Kidney glomerular epithelial cell (primary cell): ENCODE results near the gene CARTPT.
A peak's percentile ranks its signal among the peaks of the same experiment; 100 is the strongest.

Experiments used
- DNase-seq: peaks from one replicate; lab custom pipeline; 2025; lab: John Stamatoyannopoulos, UW

Gene CARTPT

GRCh38 chr5:71719063-71719964 lies at the start of gene CARTPT:
Gene CARTPT (plus strand): TSS chr5:71719275. CDS start chr5:71719294, 19 bp downstream.
- DNase-seq = no peak

DNA sequence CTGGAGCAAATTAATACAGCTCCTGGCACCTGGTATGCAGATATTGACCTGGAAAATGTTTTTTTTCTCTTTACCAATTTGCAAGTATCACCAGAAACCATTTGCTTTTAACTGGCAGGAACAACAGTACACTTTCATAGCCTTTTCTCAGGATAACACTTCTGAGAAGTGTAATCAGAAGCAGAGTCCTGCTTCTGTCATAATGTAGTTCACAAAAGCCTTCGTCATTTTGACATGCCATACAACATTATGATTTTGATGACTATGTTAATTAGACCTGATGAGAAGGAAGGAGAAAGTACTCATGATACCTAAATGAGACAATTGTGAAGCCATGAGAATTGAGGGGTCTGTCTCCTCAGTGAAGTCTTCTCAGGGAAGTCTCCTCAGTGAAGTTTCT lies 41.1 kb upstream of the CARTPT start:
- DNase-seq = no peak

GRCh38 chr5:71679714-71680113 lies 39.4 kb upstream of the CARTPT start:
- no peak for DNase-seq

DNA sequence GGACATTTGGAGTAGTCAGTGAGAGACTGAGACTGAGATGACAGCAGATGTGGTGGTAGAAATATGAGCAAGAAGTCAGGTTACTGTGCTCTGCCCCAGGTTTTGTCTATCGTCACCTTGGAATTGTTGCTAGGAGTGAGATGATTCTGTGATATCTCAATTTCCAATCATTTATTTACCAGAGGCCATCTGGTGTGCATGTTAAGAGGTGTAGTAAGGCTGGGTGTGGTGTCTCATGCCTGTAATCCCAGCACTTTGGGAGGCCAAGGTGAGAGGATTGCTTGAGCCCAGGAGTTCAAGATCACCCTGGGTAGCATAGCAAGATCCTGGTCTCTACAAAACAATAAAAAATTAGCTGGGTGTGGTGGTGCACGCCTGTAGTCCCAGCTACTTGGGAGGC lies 38.6 kb upstream of the CARTPT start:
- no peak for DNase-seq

- no peak for DNase-seq
Measured at GRCh38 chr5:71681296-71681695, 37.8 kb upstream of the CARTPT start.

DNA sequence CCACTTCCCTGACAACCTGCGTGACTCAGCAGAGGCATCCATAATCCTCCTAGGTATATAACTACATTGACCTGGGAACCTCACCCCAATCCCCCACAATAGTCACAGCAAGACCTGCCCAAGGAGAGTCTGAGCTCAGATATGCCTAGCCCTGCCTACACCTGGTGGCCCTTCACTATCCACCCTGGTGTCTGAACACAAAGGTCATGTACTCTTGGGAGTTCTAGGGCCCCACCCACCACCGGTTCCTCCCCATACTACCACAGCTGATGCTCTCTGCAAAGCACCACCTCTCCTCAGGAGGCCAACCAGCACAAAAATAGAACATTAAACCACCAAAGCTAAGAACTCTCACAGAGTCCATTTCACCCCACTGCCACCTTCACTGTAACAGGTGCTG lies 34.8 kb upstream of the CARTPT start:
- no peak for DNase-seq

GRCh38 chr5:71693828-71694427 lies 25.1 kb upstream of the CARTPT start:
- DNase-seq = no peak

- DNase-seq = no peak
Measured at GRCh38 chr5:71695071-71695470, 24.0 kb upstream of the CARTPT start.

- no peak for DNase-seq
Measured at GRCh38 chr5:71695595-71695994, 23.5 kb upstream of the CARTPT start.

GRCh38 chr5:71697967-71698366 lies 21.1 kb upstream of the CARTPT start:
- no peak for DNase-seq

GRCh38 chr5:71699233-71699632 lies 19.8 kb upstream of the CARTPT start:
- peak; percentile 14 for DNase-seq

- no peak for DNase-seq
Measured at GRCh38 chr5:71699751-71700150, 19.3 kb upstream of the CARTPT start.

DNA sequence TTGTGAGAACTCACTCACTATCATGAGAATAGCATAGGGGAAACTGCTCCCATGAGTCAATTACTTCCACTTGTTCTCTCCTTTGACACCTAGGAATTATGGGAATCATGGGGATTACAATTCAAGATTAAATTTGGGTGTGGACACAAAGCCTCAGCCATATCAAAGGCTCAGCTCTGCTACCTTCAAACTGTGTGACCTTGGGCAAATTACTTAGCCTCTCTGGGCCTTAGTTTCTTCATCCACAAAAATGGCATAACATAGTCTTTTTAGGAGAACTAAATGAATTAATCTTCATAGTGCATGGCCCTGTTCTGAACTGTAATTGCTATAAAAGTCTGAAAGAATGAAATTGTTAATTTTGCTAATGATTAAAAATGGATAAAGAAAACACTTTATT lies 18.3 kb upstream of the CARTPT start:
- DNase-seq = no peak

- DNase-seq = no peak
Measured at GRCh38 chr5:71701407-71701806, 17.7 kb upstream of the CARTPT start.

DNA sequence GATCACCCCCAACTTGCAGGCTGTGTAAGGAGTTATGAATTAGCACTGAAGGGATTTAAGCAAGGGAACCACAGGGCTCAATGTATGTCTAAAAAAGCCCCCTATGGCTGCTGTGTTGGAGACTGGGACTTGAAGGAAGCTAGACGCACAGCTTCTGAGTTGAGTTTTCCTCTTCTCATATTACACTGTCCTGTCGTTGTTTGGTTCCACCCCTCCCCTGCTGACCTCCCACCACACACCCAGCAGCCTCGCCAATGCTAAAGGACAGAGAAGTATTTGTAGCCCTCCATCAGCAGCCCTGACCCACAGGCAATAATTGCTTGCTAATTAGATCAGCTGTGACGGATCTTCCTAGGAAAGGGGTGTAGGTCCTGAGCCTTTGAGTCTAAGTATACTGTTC lies 15.1 kb upstream of the CARTPT start:
- DNase-seq = no peak

DNA sequence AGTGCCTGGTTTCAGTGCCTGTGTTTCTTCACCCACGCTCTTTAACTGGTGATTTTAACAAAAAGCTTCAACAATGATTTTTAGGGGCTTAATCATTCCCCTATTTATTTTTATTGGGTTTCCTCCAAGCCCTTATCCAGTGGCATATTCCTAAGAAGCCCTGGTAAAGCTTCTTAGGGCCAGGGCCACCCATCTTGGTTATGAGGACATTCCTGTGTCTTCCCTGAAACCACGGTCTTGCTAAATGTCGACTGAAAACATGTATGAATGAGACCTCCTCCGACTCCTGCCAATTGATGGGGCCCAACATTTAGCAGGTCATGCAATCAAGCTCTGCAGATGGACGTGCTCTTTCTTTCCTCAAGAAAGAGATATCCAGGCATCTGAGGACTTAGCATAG lies 13.7 kb upstream of the CARTPT start:
- DNase-seq = no peak

- no peak for DNase-seq
Measured at GRCh38 chr5:71706906-71707305, 12.2 kb upstream of the CARTPT start.

DNA sequence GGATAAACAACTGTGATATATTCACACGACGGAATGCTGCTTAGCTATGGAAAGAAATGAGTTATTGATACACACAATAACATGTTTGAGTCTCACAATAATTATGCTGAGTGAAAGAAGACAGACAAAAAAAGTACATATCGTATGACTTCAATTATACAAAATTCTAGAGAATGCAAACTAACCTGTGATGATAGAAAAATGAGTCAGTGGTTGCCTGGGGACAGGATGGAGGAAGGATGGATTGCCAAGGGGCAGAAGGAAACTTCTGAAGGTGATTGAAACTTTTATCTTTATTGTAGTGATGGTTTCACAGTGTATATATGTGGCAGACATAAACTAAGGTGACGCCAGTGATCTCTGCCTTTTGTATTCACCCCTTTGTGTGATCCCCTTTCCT lies 7.5 kb upstream of the CARTPT start:
- no peak for DNase-seq

GRCh38 chr5:71714911-71715310 lies 4.2 kb upstream of the CARTPT start:
- DNase-seq = no peak

DNA sequence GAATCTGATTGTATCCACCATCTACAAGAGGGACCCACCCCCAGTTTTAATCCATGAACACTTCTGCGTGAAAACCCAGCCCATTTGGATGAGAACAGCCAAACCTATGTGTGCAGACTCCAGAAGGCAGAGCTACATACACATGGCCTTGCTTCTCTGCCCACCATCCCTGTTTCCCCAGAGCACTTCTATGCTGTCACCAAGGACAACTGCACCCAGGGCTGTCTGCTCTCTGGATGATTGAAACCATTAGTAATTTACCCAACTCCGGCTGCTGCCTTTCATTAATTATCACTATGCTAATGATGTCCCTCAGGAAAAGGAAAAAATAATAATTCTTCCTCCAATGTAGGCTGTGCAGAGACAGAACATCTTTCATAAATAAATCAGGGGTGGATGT lies 8.9 kb downstream of the CARTPT start:
- DNase-seq = no peak

DNA sequence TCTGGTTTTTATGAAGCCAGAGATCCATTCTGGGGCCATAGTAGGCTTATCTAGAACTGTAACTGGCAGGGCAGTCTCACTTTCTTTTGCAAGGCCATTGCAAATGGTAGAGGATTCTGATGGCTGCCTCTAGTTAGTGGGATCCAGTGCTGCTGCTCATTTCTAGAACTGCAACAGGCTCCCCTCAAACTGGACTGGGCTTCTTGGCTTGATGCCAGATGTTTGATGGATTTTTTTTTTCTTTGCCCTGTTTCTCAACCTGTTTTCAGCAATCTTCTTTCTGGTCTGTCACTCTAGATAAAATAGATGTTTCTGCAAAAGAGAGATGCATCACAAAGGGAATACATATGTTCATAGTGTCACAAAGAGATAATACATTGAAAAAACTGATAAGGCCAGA lies 11.9 kb downstream of the CARTPT start:
- no peak for DNase-seq

- no peak for DNase-seq
Measured at GRCh38 chr5:71732011-71732410, 12.9 kb downstream of the CARTPT start.

DNA sequence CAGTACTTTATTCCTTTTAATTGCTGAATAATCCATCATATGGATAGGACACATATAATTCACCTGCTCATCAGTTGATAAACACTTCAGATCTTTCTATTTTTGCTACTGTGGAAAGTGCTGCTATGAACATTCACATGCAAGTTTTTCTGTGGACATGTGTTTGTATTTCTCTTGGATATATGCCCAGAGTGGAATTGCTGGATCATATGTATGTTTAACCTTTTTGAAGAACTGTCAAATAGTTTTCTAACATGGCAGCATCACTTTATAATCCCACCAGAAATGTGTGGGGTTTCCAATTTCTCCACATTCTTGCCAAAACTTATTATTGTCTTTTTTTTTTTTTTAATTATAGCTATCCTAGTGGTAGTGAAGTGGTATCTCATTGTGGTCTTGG lies 15.1 kb downstream of the CARTPT start:
- DNase-seq = no peak
